NCI-H2196 treated with DMSO at 0.1 percent for 48 hours (cell line): Measurements from ENCODE around the gene KRTAP9-2.
"Not testable (repeated sequence)": the region's sequence is repeated elsewhere in the genome, so short reads cannot be mapped to it uniquely, and the experiment has no call there.

Experiments
- DNase-seq: peaks from one replicate; lab custom pipeline; 2025; ENCODE audit not compliant: unreplicated experiment; lab: John Stamatoyannopoulos, UW

KRTAP9-2 gene

GRCh38 chr17:41226598-41227095 is at the start of gene KRTAP9-2:
Gene KRTAP9-2 (plus strand): TSS chr17:41226648. CDS start chr17:41226655, 7 bp downstream.
- DNase-seq = not testable (repeated sequence)

- DNase-seq = no peak
Measured at GRCh38 chr17:41176744-41177387, 49.6 kb upstream of the KRTAP9-2 start.

GRCh38 chr17:41177727-41178271 is 48.6 kb upstream of the KRTAP9-2 start, which contains the start of gene KRTAP4-2:
Gene KRTAP4-2 (minus strand): TSS chr17:41178221. CDS start chr17:41178164, 57 bp downstream.
- DNase-seq = no peak

GRCh38 chr17:41178341-41178740 is 48.1 kb upstream of the KRTAP9-2 start:
- DNase-seq = no peak

- DNase-seq = no peak
Measured at GRCh38 chr17:41178843-41179616, 47.4 kb upstream of the KRTAP9-2 start.

- DNase-seq = no peak
Measured at GRCh38 chr17:41184480-41184961, 41.9 kb upstream of the KRTAP9-2 start, which contains the start of gene KRTAP4-1. Gene KRTAP4-1 (minus strand): TSS chr17:41184911. CDS start chr17:41184854, 57 bp downstream.

GRCh38 chr17:41185001-41185400 is 41.4 kb upstream of the KRTAP9-2 start:
- DNase-seq = no peak

GRCh38 chr17:41186872-41187271 is 39.6 kb upstream of the KRTAP9-2 start:
- no peak for DNase-seq

- not testable (repeated sequence) for DNase-seq
Measured at GRCh38 chr17:41189837-41190318, 36.6 kb upstream of the KRTAP9-2 start, which contains the start of gene KRTAP9-1. Gene KRTAP9-1 (plus strand): TSS chr17:41189887. CDS start chr17:41189887, 0 bp downstream.

- no peak for DNase-seq
Measured at GRCh38 chr17:41190328-41190727, 36.1 kb upstream of the KRTAP9-2 start.

GRCh38 chr17:41196068-41196467 is 30.4 kb upstream of the KRTAP9-2 start:
- no peak for DNase-seq

- no peak for DNase-seq
Measured at GRCh38 chr17:41199421-41200078, 26.9 kb upstream of the KRTAP9-2 start.

GRCh38 chr17:41211845-41212466 is 14.5 kb upstream of the KRTAP9-2 start:
- DNase-seq = peak; percentile 58

- peak; percentile 40 for DNase-seq
Measured at GRCh38 chr17:41212524-41213169, 13.8 kb upstream of the KRTAP9-2 start.

- DNase-seq = no peak
Measured at GRCh38 chr17:41215681-41216080, 10.8 kb upstream of the KRTAP9-2 start.

- no peak for DNase-seq
Measured at GRCh38 chr17:41223821-41224220, 2.6 kb upstream of the KRTAP9-2 start.

- no peak for DNase-seq
Measured at GRCh38 chr17:41226051-41226450, 397 bp upstream of the KRTAP9-2 start.

GRCh38 chr17:41230094-41230493 is 3.6 kb downstream of the KRTAP9-2 start:
- DNase-seq = no peak

GRCh38 chr17:41231731-41232130 is 5.3 kb downstream of the KRTAP9-2 start:
- no peak for DNase-seq
